ENCODE measurements around the gene GAA.

DNA sequence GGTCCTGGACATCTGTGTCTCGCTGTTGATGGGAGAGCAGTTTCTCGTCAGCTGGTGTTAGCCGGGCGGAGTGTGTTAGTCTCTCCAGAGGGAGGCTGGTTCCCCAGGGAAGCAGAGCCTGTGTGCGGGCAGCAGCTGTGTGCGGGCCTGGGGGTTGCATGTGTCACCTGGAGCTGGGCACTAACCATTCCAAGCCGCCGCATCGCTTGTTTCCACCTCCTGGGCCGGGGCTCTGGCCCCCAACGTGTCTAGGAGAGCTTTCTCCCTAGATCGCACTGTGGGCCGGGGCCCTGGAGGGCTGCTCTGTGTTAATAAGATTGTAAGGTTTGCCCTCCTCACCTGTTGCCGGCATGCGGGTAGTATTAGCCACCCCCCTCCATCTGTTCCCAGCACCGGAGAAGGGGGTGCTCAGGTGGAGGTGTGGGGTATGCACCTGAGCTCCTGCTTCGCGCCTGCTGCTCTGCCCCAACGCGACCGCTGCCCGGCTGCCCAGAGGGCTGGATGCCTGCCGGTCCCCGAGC is 17.9 kb downstream of the GAA start:
- TF ChIP-seq, protein P1, sequence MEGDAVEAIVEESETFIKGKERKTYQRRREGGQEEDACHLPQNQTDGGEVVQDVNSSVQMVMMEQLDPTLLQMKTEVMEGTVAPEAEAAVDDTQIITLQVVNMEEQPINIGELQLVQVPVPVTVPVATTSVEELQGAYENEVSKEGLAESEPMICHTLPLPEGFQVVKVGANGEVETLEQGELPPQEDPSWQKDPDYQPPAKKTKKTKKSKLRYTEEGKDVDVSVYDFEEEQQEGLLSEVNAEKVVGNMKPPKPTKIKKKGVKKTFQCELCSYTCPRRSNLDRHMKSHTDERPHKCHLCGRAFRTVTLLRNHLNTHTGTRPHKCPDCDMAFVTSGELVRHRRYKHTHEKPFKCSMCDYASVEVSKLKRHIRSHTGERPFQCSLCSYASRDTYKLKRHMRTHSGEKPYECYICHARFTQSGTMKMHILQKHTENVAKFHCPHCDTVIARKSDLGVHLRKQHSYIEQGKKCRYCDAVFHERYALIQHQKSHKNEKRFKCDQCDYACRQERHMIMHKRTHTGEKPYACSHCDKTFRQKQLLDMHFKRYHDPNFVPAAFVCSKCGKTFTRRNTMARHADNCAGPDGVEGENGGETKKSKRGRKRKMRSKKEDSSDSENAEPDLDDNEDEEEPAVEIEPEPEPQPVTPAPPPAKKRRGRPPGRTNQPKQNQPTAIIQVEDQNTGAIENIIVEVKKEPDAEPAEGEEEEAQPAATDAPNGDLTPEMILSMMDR (IDR thresholded peaks at IDR 0.05), result no peak
- no peak for TF ChIP-seq POLR2AphosphoS5 (IDR thresholded peaks at IDR 0.05; ENCODE audit: low read depth, low read length)
- TF ChIP-seq SIN3A (IDR thresholded peaks at IDR 0.05; ENCODE audit: borderline replicate concordance, insufficient read depth, low read depth, low read length), result no peak
- no peak for TF ChIP-seq REST (IDR thresholded peaks at IDR 0.05; ENCODE audit: insufficient read depth in 1 of 2, low read depth in 2 of 2, low read length in 1 of 2)
- TF ChIP-seq TCF7L2 (IDR thresholded peaks at IDR 0.05; ENCODE audit: low read depth, low read length), result no peak

Measured in Panc1 (cell line).